GM19397 (cell line): ENCODE data around the gene NFKB2.

Experiments used
- ATAC-seq: cut with Tn5 transposase; IDR thresholded peaks from one replicate; pipeline ENCODE4 v1.9.1; 2021; ENCODE audit warnings: mild to moderate bottlenecking, moderate library complexity; ENCODE audit not compliant: unreplicated experiment

NFKB2 gene

DNA sequence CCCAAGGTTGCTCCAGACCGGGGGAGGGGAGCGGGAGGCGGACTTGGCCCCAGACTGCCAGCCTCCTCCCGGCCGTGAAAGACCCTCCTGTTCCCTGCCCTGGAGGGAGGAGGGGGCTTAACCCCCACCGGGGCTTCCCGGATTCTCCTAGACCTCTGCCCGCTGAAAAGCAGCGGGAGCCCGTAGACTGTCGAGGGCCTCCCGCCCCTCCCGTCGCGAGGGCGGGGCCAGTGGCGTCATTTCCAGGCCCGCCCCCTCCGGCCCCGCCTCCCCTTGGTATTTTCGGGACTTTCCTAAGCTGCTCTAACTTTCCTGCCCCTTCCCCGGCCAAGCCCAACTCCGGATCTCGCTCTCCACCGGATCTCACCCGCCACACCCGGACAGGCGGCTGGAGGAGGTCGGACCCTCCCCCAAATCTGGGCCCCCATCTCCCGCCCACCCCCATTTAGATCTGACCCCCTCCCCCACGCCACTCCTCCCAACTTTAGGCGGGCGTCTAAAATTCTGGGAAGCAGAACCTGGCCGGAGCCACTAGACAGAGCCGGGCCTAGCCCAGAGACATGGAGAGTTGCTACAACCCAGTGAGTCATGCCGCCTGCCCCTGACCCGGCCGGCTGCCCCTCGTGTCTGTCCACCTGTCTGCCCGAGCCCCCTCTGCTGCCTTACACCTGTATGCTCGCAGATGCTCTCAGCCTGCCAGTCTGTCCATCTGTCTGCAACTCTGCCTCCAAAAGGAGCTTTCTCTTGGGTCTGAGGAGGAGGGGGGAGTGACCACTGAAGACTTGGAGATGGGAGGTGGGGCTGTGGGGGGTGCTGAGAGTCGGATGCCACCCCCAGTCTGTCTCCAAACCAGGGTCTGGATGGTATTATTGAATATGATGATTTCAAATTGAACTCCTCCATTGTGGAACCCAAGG lies at the start of gene NFKB2:
Gene NFKB2 (plus strand): TSS at position 306 of the 917 bp plus-strand sequence. CDS start 255 bp downstream, at position 561.
- peak; percentile 28 for ATAC-seq

DNA sequence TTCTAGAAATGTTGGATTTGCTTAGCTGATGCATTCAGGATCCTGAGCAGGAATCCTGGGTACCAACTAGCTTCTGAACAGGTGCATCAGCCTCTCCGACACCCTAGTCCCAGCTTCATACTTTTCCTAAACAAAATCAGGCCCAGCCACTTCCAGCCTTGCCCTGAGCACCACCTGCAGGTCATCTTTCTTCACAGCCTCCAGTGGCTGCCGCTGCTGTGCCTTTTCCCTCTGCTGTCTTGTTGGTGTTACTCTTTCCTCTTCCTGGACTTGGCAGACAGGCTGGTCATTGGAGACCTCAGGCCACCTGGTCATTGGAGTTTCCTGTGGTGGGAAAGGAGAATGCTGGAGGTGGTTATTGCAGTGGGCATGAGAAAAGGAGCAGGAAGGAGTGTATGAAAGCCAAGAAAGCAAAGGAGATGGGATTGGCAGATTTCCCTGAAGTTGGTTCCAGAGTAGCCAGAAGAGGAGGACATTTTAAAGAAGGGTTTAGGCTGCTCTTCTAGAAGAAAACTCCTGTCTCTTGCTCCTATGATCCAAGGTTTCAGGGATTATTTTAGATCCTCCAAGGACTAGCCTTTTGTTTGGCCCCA lies 48.2 kb upstream of the NFKB2 start:
- ATAC-seq: no peak

- ATAC-seq: no peak
Measured at GRCh38 chr10:102352066-102352715, 43.3 kb upstream of the NFKB2 start.

GRCh38 chr10:102354451-102354850 lies 41.1 kb upstream of the NFKB2 start:
- no peak for ATAC-seq

DNA sequence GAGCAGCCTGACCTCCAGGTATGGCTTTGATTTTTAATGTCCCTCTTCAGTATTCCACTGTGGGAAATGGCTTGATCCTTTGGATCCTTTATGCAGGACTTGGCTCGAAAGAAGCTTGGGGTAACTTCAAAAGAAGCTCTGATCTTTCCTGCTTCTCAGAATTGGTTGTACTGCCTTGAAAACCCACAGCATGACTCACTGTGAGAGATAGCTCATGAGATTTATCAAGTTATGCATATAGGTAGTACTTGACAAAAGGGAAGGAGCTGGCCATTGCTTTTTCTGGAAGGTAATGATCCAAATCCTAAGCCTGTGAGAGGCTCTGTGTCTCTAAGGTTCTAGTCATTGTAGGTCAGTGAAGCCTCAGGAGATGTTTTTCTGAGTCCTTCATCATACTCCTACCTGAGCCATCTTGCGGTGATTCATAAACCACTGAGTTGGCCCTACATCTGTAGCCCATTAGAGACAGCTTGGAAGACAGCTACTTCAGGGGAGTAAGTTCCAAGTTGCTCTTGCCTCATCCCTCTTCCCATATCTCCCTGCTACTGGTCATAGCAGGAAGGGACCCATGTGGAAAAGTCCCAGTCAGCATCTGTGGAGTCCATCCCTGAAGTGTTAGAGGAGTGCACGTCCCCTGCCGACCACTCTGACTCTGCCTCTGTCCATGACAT lies 36.7 kb upstream of the NFKB2 start:
- ATAC-seq: no peak

- ATAC-seq: no peak
Measured at GRCh38 chr10:102367441-102367840, 28.1 kb upstream of the NFKB2 start.

GRCh38 chr10:102368077-102368476 lies 27.4 kb upstream of the NFKB2 start:
- no peak for ATAC-seq

DNA sequence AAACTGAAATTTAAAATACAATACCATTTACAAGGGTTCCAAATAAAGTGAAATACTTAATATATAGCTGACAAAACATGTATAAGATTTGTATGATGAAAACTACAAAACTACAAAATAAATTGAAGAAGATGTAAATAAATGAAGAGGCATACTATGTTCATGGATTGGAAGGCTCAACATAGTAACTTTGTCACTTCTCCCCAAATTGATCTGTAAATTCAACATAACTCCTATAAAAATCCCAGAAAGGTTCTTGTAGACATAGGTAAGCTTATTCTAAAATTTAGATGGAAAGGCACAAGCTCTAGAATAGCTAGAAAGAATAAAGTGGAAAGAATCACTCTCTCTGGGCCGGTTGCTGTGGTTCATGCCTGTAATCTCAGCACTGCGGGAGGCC lies 24.2 kb upstream of the NFKB2 start:
- no peak for ATAC-seq

DNA sequence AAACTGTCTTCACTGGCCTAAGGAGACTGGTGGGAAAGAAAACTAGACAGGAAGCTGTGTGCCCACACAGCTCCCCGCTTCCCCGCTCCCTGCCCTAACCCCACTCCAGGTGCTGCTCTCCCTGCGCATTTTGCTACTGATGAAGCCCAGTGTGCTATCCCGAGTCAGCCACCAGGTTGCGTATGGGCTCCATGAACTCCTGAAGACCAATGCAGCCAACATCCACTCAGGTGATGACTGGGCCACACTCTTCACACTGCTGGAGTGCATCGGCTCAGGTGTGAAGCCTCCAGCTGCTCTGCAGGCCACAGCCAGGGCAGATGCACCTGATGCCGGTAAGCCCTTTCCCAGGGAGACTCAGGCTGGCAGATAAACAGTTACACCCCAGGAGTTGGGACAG lies 20.3 kb upstream of the NFKB2 start:
- no peak for ATAC-seq

DNA sequence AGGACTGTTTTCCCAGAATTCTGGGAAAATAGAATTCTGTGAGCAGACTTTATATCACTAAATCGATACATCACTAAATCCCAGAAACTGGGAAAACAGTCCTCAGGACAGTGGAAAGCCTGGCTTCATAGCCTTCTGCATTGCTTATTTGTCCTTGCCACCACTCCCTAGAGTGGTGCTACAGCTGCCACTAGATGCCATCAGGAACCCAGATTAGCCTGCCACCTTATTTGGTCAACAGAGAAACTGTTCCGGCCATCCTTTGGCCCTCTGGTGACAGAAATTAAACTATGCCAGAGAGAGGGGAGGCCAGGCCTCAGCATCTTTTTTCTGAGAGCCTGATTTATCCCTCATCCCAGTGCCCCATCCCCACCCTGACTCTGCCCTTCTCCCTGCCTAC lies 19.6 kb upstream of the NFKB2 start:
- ATAC-seq: no peak

GRCh38 chr10:102376901-102377300 lies 18.6 kb upstream of the NFKB2 start:
- no peak for ATAC-seq

GRCh38 chr10:102379383-102379782 lies 16.1 kb upstream of the NFKB2 start:
- no peak for ATAC-seq

DNA sequence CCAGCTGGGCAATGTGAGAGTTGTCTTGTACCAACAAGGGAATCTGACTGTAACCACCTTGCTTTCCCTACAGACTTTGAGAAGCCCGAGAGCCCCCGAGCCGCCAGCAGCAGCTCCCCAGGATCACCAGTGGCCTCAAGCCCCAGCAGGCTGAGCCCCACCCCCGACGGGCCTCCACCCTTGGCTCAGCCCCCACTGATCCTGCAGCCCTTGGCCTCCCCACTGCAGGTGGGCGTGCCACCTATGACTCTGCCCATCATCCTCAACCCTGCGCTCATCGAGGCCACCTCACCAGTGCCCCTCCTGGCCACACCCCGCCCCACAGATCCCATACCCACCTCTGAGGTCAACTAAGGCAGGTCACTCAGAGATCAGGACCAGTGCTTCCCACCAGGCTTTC lies 13.5 kb upstream of the NFKB2 start:
- ATAC-seq: no peak

DNA sequence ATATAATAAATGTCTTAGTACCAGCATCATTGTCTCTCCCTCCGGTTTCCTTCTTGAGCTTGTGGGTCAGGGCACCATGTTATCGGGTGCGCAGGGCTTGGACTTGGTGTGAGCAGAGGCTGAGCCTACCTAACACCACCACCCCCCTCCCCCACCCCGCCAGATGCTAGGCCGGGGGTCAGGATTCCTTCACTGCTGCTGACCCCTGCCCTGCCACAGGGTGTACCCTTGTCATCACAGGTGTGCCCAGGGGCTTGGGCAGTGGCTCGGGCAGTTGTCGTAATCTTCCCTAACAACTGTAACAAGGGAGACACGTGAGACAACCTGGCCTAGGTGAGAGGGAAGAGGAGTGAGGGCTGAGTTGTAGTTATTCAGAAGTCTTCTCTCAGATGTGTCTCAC lies 12.6 kb upstream of the NFKB2 start:
- ATAC-seq: no peak

DNA sequence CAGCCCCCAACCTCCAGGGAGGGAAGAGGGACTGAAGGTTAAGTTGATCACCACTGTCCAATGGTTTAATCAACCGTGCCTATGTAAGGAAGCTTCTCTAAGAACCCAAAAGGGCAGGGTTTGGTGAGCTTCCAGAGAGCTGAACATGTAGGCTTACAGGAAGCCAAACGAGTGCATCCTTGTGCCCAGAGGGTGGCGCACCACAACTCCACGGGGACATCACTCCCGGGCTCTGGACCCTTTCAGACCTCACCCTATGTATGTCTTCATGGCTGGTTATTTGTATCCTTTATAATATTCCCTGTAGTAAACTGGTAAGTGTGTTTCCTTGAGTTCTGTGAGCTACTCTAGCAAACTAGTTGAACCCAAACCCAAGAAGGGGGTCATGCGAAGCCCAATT lies 11.5 kb upstream of the NFKB2 start:
- no peak for ATAC-seq

- no peak for ATAC-seq
Measured at GRCh38 chr10:102384606-102385429, 10.7 kb upstream of the NFKB2 start.

- ATAC-seq: no peak
Measured at GRCh38 chr10:102389894-102390293, 5.6 kb upstream of the NFKB2 start.

DNA sequence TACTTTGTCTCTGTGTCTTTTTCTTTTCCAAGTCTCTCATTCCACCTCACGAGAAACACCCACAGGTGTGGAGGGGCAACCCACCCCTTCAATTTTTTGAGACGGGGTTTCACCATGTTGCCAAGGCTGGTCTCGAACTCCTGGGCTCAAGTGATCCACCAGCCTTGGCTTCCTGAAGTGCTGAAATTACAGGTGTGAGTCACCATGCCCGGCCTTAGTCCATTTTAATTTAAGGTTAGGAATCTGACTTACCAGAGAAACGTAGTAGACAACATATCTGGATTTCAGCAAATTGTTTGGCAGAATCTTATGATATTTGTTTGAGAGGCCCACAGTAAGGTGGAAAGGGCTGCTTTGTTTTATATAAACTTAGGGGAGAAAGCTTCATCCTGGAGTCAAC lies 3.2 kb upstream of the NFKB2 start:
- no peak for ATAC-seq

DNA sequence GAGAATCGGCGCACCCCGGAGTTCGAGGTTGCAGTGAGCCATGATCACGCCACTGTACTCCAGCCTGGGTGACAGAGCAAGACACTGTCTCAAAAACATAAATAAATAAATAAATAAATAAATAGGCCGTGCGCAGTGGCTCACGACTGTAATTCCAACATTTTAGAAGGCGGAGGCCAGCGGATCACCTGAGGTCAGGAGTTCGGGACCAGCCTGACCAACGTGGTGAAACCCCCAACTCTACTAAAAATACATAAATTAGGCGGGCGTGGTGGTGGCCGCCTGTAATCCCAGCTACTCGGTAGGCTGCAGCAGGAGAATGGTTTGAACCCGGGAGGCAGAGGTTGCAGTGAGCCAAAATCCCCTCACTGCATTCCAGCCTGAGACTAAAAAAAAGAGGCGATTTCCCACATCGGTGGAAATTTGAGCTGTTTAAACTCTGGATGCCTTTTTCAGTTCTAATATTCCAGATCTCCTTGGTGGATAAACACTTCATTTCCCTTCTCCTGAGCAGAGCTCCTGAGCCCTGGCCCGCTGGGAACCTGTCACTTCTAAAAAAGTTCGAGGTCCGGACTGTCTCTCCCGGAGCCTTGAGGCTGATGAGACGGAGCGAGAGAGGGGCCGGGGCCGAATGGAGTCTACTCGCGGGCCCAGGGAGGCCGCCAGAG lies 2.0 kb upstream of the NFKB2 start:
- no peak for ATAC-seq
